Spleen (tissue), 13 donors: ENCODE data around the gene ONECUT2. TPM values are rescaled to one million over a fixed set of nuclear protein-coding genes. Genes with fewer than 3 reads are reported as not detected.
"Not testable (repeated sequence)": the region's sequence is repeated elsewhere in the genome, so short reads cannot be mapped to it uniquely, and the experiment has no call there.

Experiments used
- DNase-seq: peaks from one replicate; pipeline ENCODE4 v3.0.0-alpha.2; 2020
- H3K27ac ChIP-seq, 8 donors: fragments of 200-600 bp; sonication (generic) in 7 of 8; 1 replicate in 4 of 8; 2 replicates in 4 of 8; pipeline versions ENCODE4 v1.5.0 to v1.8.0; 2016 to 2021; ENCODE audit warnings: inconsistent platforms in 4 of 8, mild to moderate bottlenecking in 4 of 8, moderate library complexity in 1 of 8
- H3K27me3 ChIP-seq, 7 donors: fragments of 200-600 bp; sonication (generic) in 6 of 7; replicated peaks in 1 of 7; 1 replicate in 4 of 7; 2 replicates in 3 of 7; pipeline versions ENCODE4 v1.5.0 to v1.8.0; 2016 to 2021; ENCODE audit warnings: inconsistent platforms in 3 of 7, mild to moderate bottlenecking in 1 of 7
- H3K36me3 ChIP-seq, 6 donors: fragments of 200-600 bp; sonication (generic) in 5 of 6; 1 replicate in 4 of 6; 2 replicates in 2 of 6; pipeline versions ENCODE4 v1.5.0 to v1.8.0; 2016 to 2021; ENCODE audit warnings: inconsistent platforms in 2 of 6
- H3K4me1 ChIP-seq, 6 donors: fragments of 200-600 bp; sonication (generic) in 5 of 6; 1 replicate in 3 of 6; 2 replicates in 3 of 6; pipeline versions ENCODE4 v1.5.0 to v1.8.0; 2016 to 2021; ENCODE audit warnings: inconsistent platforms in 3 of 6
- H3K4me3 ChIP-seq, 8 donors: fragments of 200-600 bp; sonication (generic) in 7 of 8; 1 replicate in 4 of 8; 2 replicates in 4 of 8; pipeline versions ENCODE4 v1.5.0 to v1.8.0; 2016 to 2021; ENCODE audit warnings: inconsistent platforms in 4 of 8, mild to moderate bottlenecking in 4 of 8, moderate library complexity in 2 of 8
- H3K9me3 ChIP-seq, 8 donors: fragments of 200-600 bp; sonication (generic) in 7 of 8; 1 replicate in 4 of 8; 2 replicates in 4 of 8; pipeline versions ENCODE4 v1.5.0 to v1.8.0; 2016 to 2021; ENCODE audit warnings: inconsistent platforms in 4 of 8
- CTCF ChIP-seq, 11 experiments: fragments of 200-600 bp in 7 of 11; fragments of 450-650 bp in 4 of 11; sonication (generic) in 4 of 11; IDR thresholded peaks in 8 of 11; conservative IDR thresholded peaks in 3 of 11; 1 replicate in 7 of 11; 2 replicates in 4 of 11; pipeline versions ENCODE4 v1.4.0 to v1.8.0; 2016 to 2021; ENCODE audit warnings: antibody characterized with exemption in 11 of 11, inconsistent platforms in 4 of 11, mild to moderate bottlenecking in 1 of 11
- POLR2A ChIP-seq, 3 donors: fragments of 450-650 bp; IDR thresholded peaks; one replicate each; pipeline ENCODE4 v1.5.1; 2017; ENCODE audit warnings: antibody characterized with exemption in 3 of 3, mild to moderate bottlenecking in 1 of 3
- POLR2AphosphoS5 ChIP-seq, 3 donors: sonication (generic); formaldehyde crosslinking; IDR thresholded peaks; one replicate each; pipeline ENCODE4 v1.5.1; 2017; ENCODE audit warnings: antibody characterized with exemption in 3 of 3
- WGBS, 5 donors: extraction: QIAGEN DNeasy Blood & Tissue Kit in 3 of 5; methylation state at CpG; one replicate each; pipeline versions ENCODE4 v1.1.5 to v1.1.7; 2013 to 2018; 5-methylcytosine and 5-hydroxymethylcytosine counted together
- intact Hi-C: fragments of 100-400 bp; cut with DNase I; formaldehyde crosslinking; loops from one replicate; pipeline ENCODE4 v1.15.0; 2023; ENCODE audit warnings: low total_unique reads
- long read RNA-seq, 2 donors: transcript quantifications; one replicate each; lab custom pipeline, GENCODE V29; 2026
- polyA plus RNA-seq, 3 donors: library from polyadenylated mRNA; stranded (reverse); fragments of 200-250 nt; gene quantifications; one replicate each; pipeline ENCODE4 v1.2.1, GENCODE V29; 2013
- total RNA-seq, 7 donors: library from RNA; depleted of rRNA in 3 of 7; stranded (reverse); fragments of >200 nt in 3 of 7; fragmentation: NEBNext Ultra II Directional in 4 of 7; extraction: Animal tissue kit (Norgen Biotek cat#: 25700) in 4 of 7; gene quantifications; one replicate each; pipeline versions ENCODE4 v1.1.0 to v1.2.1, GENCODE V29; 2016 to 2021
- donor health status: healthy with polysubstance abuse.
- donor health status: DM: no; HTN: no; CAD: no; lungs with moderate emphysema.
- donor health status: DM: no; HTN: no; CAD: no.
- donor health status: Bipolar disorder and iron deficiency.
- donor health status: healthy.
- donor health status: DM: no; HTN: no; CAD: no.
- donor health status: DM: yes; HTN: yes; CAD: no.

The ONECUT2 gene
- under 1 TPM in 2 of 7 donors, not detected in 5; 0.03 TPM for total RNA-seq
- under 1 TPM in 1 of 3 donors, not detected in 2; under 0.01 TPM for polyA plus RNA-seq
- long read RNA-seq, donor 1, result 0 reads
- long read RNA-seq, donor 2, result 0 reads

GRCh38 chr18:57434536-57435494, at the start of gene ONECUT2:
Gene ONECUT2 (plus strand): TSS chr18:57435374. CDS start chr18:57435717, 343 bp downstream.
- WGBS, 5 donors, result 1 to 2% (median 2%) methylated on average over 40 to 69 of the region's 69 CpGs
- intact Hi-C loops, result no loop called here
- Histone ChIP-seq H3K9me3 (peaks cover 0 to 7% (median 0%) of the 10 kb centered on the region in 8 donors), H3K27me3 (peaks cover 15 to 99% (median 95%) of the 10 kb centered on the region in 7 donors), H3K4me3 (peak within 1 kb of the TSS; percentile 27 to 76 (median 52)), H3K27ac (no peak within 1 kb of the TSS), H3K4me1 (peaks cover 22 to 67% (median 47%) of the 10 kb centered on the region in 6 donors), H3K36me3 (no peaks in the 10 kb centered on the region)
- peak; percentile 88 for DNase-seq
- TF ChIP-seq POLR2AphosphoS5 (IDR thresholded peaks at IDR 0.05) (peak in 2 of 3 donors; percentile 32 to 33), CTCF (IDR thresholded peaks at IDR 0.05 in 8 of 11, conservative IDR thresholded peaks at IDR 0.05 in 3 of 11) (no peak)

- H3K27me3 ChIP-seq, result peaks cover 0 to 25% (median 0%) of the 10 kb centered on the region in 7 donors
- peaks cover 0 to 2% (median 0%) of the 10 kb centered on the region in 8 donors for H3K9me3 ChIP-seq
- WGBS, 5 donors, result 36 to 71% (median 67%) methylated on average over 2 of the region's 2 CpGs
- no peak overlapping the region for H3K27ac ChIP-seq
- no peaks in the 10 kb centered on the region for H3K36me3 ChIP-seq
- DNase-seq, result no peak
- TF ChIP-seq POLR2AphosphoS5 (IDR thresholded peaks at IDR 0.05) (no peak), POLR2A (IDR thresholded peaks at IDR 0.05) (no peak), CTCF (IDR thresholded peaks at IDR 0.05 in 8 of 11, conservative IDR thresholded peaks at IDR 0.05 in 3 of 11) (no peak)
- no peak overlapping the region for H3K4me3 ChIP-seq
- no peaks in the 10 kb centered on the region for H3K4me1 ChIP-seq
- intact Hi-C loops, result no loop called here
These were observed 45.9 kb upstream of the ONECUT2 start for GRCh38 chr18:57389271-57389670.

GRCh38 chr18:57390044-57390443, 45.1 kb upstream of the ONECUT2 start:
- WGBS, 5 donors, result 42 to 80% (median 52%) methylated on average over 1 to 3 of the region's 3 CpGs
- no peaks in the 10 kb centered on the region for H3K4me1 ChIP-seq
- H3K9me3 ChIP-seq, result peaks cover 0 to 10% (median 6%) of the 10 kb centered on the region in 8 donors
- H3K27ac ChIP-seq, result no peak overlapping the region
- peaks cover 0 to 25% (median 0%) of the 10 kb centered on the region in 7 donors for H3K27me3 ChIP-seq
- no peaks in the 10 kb centered on the region for H3K36me3 ChIP-seq
- TF ChIP-seq POLR2A (IDR thresholded peaks at IDR 0.05) (no peak), CTCF (IDR thresholded peaks at IDR 0.05 in 8 of 11, conservative IDR thresholded peaks at IDR 0.05 in 3 of 11) (no peak), POLR2AphosphoS5 (IDR thresholded peaks at IDR 0.05) (no peak)
- DNase-seq, result no peak
- no peak overlapping the region for H3K4me3 ChIP-seq
- intact Hi-C loops, result no loop called here

- H3K36me3 ChIP-seq, H3K4me3 ChIP-seq, DNase-seq, H3K27ac ChIP-seq, H3K4me1 ChIP-seq, intact Hi-C loops: not testable (repeated sequence)
- peaks cover 0 to 21% (median 10%) of the 10 kb centered on the region in 8 donors for H3K9me3 ChIP-seq
- peaks cover 0 to 20% (median 0%) of the 10 kb centered on the region in 7 donors for H3K27me3 ChIP-seq
- 88 to 97% (median 96%) methylated on average over 1 of the region's 1 CpG for WGBS, 5 donors
These were observed 40.4 kb upstream of the ONECUT2 start for GRCh38 chr18:57394749-57395148.

- H3K36me3 ChIP-seq, intact Hi-C loops, H3K27ac ChIP-seq, H3K4me1 ChIP-seq, DNase-seq, H3K4me3 ChIP-seq: not testable (repeated sequence)
- WGBS, 5 donors, result 92 to 96% (median 95%) methylated on average over 7 of the region's 7 CpGs
- peaks cover 0 to 21% (median 10%) of the 10 kb centered on the region in 8 donors for H3K9me3 ChIP-seq
- H3K27me3 ChIP-seq, result peaks cover 0 to 13% (median 0%) of the 10 kb centered on the region in 7 donors
These were observed 38.3 kb upstream of the ONECUT2 start for GRCh38 chr18:57396831-57397230.
